Urinary bladder (tissue), 4 donors: ENCODE data around the gene POU2F1. TPM values are rescaled to one million over a fixed set of nuclear protein-coding genes. Genes with fewer than 3 reads are reported as not detected.

Experiments
- DNase-seq: peaks from one replicate; pipeline ENCODE4 v3.0.0-alpha.2; 2015; ENCODE audit errors: extremely low spot score
- H3K27ac ChIP-seq: one replicate; pipeline ENCODE4 v1.5.1; 2013; ENCODE audit warnings: low read depth, mild to moderate bottlenecking, moderate library complexity
- H3K36me3 ChIP-seq: one replicate; pipeline ENCODE4 v1.6.1; 2013; ENCODE audit warnings: mild to moderate bottlenecking, moderate library complexity; ENCODE audit not compliant: insufficient read depth
- H3K4me1 ChIP-seq: one replicate; pipeline ENCODE4 v1.6.1; 2013; ENCODE audit warnings: mild to moderate bottlenecking, moderate library complexity; ENCODE audit not compliant: insufficient read depth
- H3K4me3 ChIP-seq: one replicate; pipeline ENCODE4 v1.5.1; 2013; ENCODE audit warnings: low read depth, low read length
- WGBS: extraction: QIAGEN DNeasy Blood & Tissue Kit; methylation state at CpG from one replicate; pipeline ENCODE4 v1.1.7; 2013; 5-methylcytosine and 5-hydroxymethylcytosine counted together
- polyA plus RNA-seq: library from polyadenylated mRNA; stranded (reverse); fragments of 200-250 nt; gene quantifications from one replicate; pipeline ENCODE4 v1.2.3, GENCODE V29; 2013
- total RNA-seq: library from RNA; depleted of rRNA; stranded (reverse); fragments of >200 nt; gene quantifications from one replicate; pipeline ENCODE4 v1.2.3, GENCODE V29; 2014
- donor health status: healthy with polysubstance abuse.
- donor health status: healthy.

The POU2F1 gene
- total and polyA plus RNA-seq, 2 donors: 2.2 to 31.3 TPM

DNA sequence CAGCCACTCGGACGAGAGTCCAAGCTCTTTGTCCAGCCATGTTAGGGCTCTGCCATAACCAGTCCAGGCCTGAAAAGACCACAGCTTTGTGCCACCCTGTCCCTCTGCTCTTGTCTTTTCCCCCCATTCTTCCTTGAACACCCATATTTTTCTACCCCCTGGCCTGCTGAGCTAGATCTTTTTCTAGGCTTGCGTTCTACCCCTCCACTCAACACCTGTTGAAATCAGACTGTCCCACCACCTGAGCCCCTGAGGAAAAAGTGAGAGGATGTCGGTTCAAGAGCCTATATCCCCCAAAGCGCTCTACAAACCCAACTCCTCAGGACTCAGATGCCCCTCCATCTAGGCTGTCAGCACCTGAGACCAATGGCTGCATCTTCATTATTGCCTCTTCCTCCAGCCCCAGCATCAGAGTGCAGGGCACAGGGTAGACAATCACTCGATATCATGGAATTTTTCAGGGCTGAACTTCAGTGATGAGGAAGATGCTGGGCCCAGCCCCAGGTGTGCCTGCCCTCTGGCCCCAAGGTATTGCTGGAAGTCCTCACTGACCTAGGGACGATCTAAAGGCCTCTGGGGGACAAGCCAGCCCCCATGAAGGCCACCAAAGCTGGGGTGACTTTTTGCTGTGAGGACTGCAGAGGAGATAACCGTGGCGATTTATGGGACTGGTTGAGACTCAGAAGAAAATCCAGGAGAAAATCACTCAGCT lies 222.3 kb downstream of the POU2F1 start:
- Histone ChIP-seq H3K27ac (no peak overlapping the region), H3K4me3 (no peak overlapping the region), H3K36me3 (no peaks in the 10 kb centered on the region), H3K4me1 (no peaks in the 10 kb centered on the region)
- no peak for DNase-seq
- 89% methylated on average over 9 of the region's 9 CpGs for WGBS

GRCh38 chr1:167443757-167444156 lies 223.1 kb downstream of the POU2F1 start:
- no peaks in the 10 kb centered on the region for H3K36me3 ChIP-seq
- WGBS: 93% methylated on average over 5 of the region's 5 CpGs
- DNase-seq: no peak

DNA sequence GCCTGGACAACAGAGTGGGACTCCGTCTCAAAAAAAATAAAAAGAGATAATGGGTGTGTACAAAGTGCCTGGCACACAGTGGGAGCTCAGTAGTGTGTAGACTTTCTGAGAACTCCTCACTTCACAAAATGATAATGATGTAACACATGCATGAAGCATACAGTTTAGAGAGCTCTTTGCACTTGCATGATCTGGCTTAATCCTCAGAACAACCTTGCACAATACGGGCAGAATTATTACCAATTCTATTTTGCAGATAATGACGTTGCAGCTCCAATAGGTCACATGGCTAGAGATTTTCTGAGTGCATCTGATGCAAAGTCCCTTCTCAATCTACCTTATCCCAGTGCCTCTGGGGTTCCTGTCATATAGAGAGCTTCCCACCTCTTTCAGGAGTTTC lies 226.3 kb downstream of the POU2F1 start:
- DNase-seq: no peak
- H3K36me3 ChIP-seq: no peaks in the 10 kb centered on the region
- no peaks in the 10 kb centered on the region for H3K4me1 ChIP-seq
- no peak overlapping the region for H3K4me3 ChIP-seq
- no peak overlapping the region for H3K27ac ChIP-seq
- 73% methylated on average over 3 of the region's 3 CpGs for WGBS

More at GRCh38 chr1:167443757-167444156, 223.1 kb downstream of the POU2F1 start:
- Histone ChIP-seq H3K27ac (no peak overlapping the region), H3K4me3 (no peak overlapping the region), H3K4me1 (no peaks in the 10 kb centered on the region)

DNA sequence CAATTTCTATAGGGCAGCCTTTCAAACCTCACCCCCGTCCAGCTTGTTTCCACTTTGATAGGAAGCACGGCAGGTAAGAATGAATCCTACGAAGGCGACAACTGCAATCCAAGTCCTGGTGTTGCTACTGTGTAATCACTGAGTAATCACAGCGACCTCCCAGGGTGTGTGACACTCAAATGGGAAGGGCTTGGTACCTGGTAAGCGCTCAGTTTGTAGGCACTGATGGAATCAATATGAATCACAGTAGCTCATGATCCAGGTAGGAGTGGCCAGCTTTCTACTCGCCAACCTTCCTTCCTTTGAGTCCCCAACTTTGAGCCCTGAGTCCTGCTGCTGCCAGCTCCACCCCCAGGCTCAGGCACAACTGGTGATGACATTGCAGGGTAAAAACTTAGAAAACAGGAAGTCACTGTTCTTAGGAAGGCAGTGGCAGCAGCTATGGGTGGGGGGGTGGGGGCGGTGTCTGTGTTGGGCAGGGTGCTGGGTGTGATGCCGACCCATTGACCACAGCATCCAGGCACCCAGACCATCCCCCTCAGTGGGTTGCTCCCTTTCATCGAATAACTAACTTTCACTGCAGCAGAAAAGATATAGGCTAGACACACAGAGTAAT lies 226.9 kb downstream of the POU2F1 start:
- DNase-seq: no peak
- no peak overlapping the region for H3K4me3 ChIP-seq
- no peaks in the 10 kb centered on the region for H3K4me1 ChIP-seq
- 58% methylated on average over 10 of the region's 10 CpGs for WGBS
- peak overlapping the region; percentile 27 for H3K27ac ChIP-seq
- H3K36me3 ChIP-seq: no peaks in the 10 kb centered on the region

DNA sequence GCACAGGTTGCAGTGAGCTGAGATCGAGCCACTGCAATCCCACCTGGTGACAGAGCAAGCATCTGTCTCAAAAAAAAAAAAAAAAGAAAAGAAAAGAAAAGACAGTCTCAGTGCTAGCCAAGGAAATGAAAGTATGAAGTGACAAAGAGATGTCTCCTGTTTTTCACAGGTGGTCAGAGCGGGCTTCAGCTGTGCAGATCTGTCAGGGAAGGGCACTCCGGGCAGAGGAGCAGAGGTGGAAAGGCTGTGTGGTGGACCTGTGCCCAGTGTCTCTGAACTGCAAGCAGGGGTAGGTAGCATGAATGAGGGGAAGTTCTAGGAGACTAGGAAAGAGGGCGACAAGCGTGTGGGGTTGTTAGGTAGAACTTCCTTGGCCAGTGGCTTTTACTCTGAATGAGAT lies 230.2 kb downstream of the POU2F1 start:
- WGBS: 95% methylated on average over 5 of the region's 5 CpGs
- no peak overlapping the region for H3K4me3 ChIP-seq
- no peaks in the 10 kb centered on the region for H3K4me1 ChIP-seq
- no peak for DNase-seq
- no peak overlapping the region for H3K27ac ChIP-seq
- H3K36me3 ChIP-seq: no peaks in the 10 kb centered on the region

- Histone ChIP-seq H3K27ac (no peak overlapping the region), H3K36me3 (no peaks in the 10 kb centered on the region), H3K4me1 (no peaks in the 10 kb centered on the region), H3K4me3 (no peak overlapping the region)
- 90% methylated on average over 8 of the region's 8 CpGs for WGBS
- no peak for DNase-seq
These were observed 231.8 kb downstream of the POU2F1 start for GRCh38 chr1:167452483-167452882.

DNA sequence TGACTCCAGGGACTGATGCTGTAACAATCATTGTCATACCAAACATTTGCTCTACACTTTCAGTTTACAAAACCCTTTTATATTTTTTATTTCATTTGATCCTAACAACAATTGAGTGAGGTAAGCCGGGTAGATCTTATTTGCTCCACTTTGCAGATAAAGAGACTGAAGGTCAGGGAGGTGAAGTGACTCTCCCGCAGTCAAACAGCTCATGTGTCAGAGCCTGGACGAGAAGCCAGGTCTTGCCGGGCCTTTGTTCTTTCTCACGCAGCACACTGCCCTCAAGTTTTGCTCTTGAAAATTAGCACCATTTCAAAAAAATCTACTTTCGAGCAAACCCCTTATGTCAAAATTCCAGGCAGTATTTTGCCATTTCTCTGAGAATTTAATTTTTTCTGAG lies 232.4 kb downstream of the POU2F1 start:
- no peak for DNase-seq
- Histone ChIP-seq H3K4me1 (no peaks in the 10 kb centered on the region), H3K4me3 (no peak overlapping the region), H3K36me3 (no peaks in the 10 kb centered on the region), H3K27ac (no peak overlapping the region)
- 84% methylated on average over 6 of the region's 6 CpGs for WGBS

- DNase-seq: no peak
- 32% methylated on average over 19 of the region's 19 CpGs for WGBS
- Histone ChIP-seq H3K4me3 (peak overlapping the region; percentile 81), H3K27ac (no peak overlapping the region), H3K36me3 (no peaks in the 10 kb centered on the region), H3K4me1 (no peaks in the 10 kb centered on the region)
These were observed 233.7 kb downstream of the POU2F1 start for GRCh38 chr1:167454304-167454893.

DNA sequence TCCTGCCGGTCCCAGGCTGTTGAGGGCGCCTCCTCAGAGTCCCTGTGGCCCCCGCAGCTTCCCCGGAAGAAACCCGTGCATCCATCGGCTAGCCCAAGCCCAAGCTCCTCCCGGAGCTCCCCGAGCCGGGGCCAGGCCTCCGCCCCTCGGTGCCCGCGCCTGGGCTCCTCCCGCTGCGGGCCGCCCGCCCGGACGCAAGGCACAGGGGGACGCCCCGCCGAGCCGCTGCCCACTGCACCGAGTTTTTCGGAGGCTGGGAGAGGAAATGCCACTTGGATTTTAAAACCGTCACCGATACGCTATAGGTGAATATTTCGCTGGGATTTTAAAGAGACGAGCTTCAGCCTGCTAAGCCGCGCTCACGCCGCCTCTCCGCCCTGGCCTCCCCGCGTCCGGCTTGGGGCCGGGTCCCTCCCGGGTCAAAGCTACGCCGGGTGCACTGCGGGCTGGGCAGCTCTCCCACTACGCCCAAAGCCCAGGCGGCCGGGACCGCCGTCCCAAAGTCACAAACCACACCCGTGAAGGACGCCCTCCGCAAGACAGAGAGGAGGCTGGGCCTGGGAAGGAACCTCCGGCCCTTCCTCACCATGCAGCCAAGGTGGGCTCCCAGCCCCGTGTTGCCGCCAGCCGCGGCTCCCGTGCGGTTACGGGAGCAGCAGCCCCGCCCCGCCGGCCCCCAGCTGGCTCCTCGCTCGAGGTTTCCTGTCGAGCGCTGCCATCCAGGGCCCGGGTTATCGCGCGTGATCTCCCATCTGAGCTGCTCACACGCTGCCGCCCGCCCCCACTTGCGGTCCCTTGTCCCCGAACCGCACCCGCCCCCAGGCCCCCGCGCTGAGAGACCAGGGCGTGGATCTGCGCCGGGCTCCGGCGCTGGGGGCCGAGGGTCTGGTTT lies 234.5 kb downstream of the POU2F1 start:
- Histone ChIP-seq H3K36me3 (no peaks in the 10 kb centered on the region), H3K27ac (peak overlapping the region; percentile 60), H3K4me3 (peak overlapping the region; percentile 81), H3K4me1 (no peaks in the 10 kb centered on the region)
- no peak for DNase-seq
- WGBS: under 1% methylated on average over 85 of the region's 85 CpGs

- Histone ChIP-seq H3K36me3 (no peaks in the 10 kb centered on the region), H3K27ac (no peak overlapping the region), H3K4me1 (no peaks in the 10 kb centered on the region), H3K4me3 (peak overlapping the region; percentile 81)
- no peak for DNase-seq
- WGBS: 1% methylated on average over 23 of the region's 23 CpGs
These were observed 235.2 kb downstream of the POU2F1 start for GRCh38 chr1:167455786-167456446.

GRCh38 chr1:167456524-167456923 lies 235.8 kb downstream of the POU2F1 start:
- 95% methylated on average over 5 of the region's 5 CpGs for WGBS
- Histone ChIP-seq H3K36me3 (no peaks in the 10 kb centered on the region), H3K4me3 (no peak overlapping the region), H3K27ac (no peak overlapping the region), H3K4me1 (no peaks in the 10 kb centered on the region)
- DNase-seq: no peak

DNA sequence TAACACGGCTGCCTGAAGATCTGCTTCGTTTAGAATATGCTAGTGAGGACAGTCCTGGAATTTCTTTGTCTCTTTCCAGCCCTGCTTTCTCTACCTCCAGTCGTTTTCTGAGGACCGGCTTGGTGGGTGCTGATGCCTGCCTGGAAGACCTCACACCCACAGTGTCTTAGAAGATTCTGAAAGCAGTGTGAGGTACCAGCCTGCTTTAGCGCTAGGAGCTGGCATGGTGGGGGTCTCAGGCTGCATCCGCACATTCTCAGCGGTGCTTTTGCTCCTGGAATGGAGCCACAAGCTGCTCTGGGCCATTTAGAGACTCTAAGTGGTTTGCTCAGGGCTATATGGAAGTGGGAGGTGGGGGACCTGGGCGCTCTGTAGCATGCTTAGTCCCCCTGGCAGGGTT lies 236.2 kb downstream of the POU2F1 start:
- Histone ChIP-seq H3K36me3 (no peaks in the 10 kb centered on the region), H3K4me1 (no peaks in the 10 kb centered on the region), H3K27ac (no peak overlapping the region), H3K4me3 (no peak overlapping the region)
- no peak for DNase-seq
- 88% methylated on average over 8 of the region's 8 CpGs for WGBS

- Histone ChIP-seq H3K4me3 (no peak overlapping the region), H3K4me1 (no peaks in the 10 kb centered on the region), H3K36me3 (no peaks in the 10 kb centered on the region), H3K27ac (no peak overlapping the region)
- 78% methylated on average over 11 of the region's 11 CpGs for WGBS
- DNase-seq: no peak
These were observed 237.4 kb downstream of the POU2F1 start for GRCh38 chr1:167457936-167458584.
